Keratinocyte (primary cell): Measurements from ENCODE around the gene LUZP1. TPM values are rescaled to one million over a fixed set of nuclear protein-coding genes. Genes with fewer than 3 reads are reported as not detected.

ENCODE experiments used
- DNase-seq: peaks from one replicate; pipeline ENCODE4 v3.0.0-alpha.2; 2011; ENCODE audit warnings: low read depth, missing footprints, low spot score
- FAIRE-seq: peaks from 2 replicates; lab custom pipeline; 2011; peaks lifted over from hg19 to GRCh38; lab: Jason Lieb, UNC
- H2AFZ ChIP-seq: 2 replicates; pipeline ENCODE4 v1.6.0; 2012; ENCODE audit warnings: low read length, control low read depth, inconsistent platforms; ENCODE audit not compliant: control insufficient read depth
- H3K27ac ChIP-seq: 2 replicates; pipeline ENCODE4 v1.5.1; 2011; ENCODE audit warnings: low read length; ENCODE audit not compliant: control insufficient read depth, insufficient read depth
- H3K27me3 ChIP-seq: 3 replicates; pipeline ENCODE4 v1.6.0; 2011; ENCODE audit warnings: low read length; ENCODE audit not compliant: control insufficient read depth, insufficient read depth; ENCODE audit errors: extremely low read depth
- H3K36me3 ChIP-seq, 2 experiments: 2 replicates in 1 of 2; 3 replicates in 1 of 2; pipeline ENCODE4 v1.5.1; 2011; ENCODE audit warnings: low read length in 2 of 2, mild to moderate bottlenecking in 1 of 2; ENCODE audit not compliant: control insufficient read depth in 2 of 2, insufficient read depth in 2 of 2; ENCODE audit errors: extremely low read depth in 1 of 2
- H3K4me1 ChIP-seq: 3 replicates; pipeline ENCODE4 v1.5.1; 2011; ENCODE audit warnings: low read length; ENCODE audit not compliant: control insufficient read depth, insufficient read depth; ENCODE audit errors: extremely low read depth
- H3K4me2 ChIP-seq: 3 replicates; pipeline ENCODE4 v1.6.0; 2011; ENCODE audit warnings: low read depth, low read length; ENCODE audit not compliant: control insufficient read depth, insufficient read depth; ENCODE audit errors: extremely low read depth
- H3K4me3 ChIP-seq, 3 experiments: fragments of 200-600 bp in 1 of 3; sonication (generic) in 1 of 3; 2 replicates in 2 of 3; 3 replicates in 1 of 3; pipeline ENCODE4 v1.5.1; 2011 to 2016; ENCODE audit warnings: low read length in 3 of 3, mild to moderate bottlenecking in 3 of 3, control low read depth in 2 of 3, inconsistent platforms in 1 of 3, low read depth in 1 of 3, mixed read lengths in 1 of 3, mixed run types in 1 of 3, moderate library complexity in 1 of 3; ENCODE audit not compliant: control insufficient read depth in 2 of 3, insufficient read depth in 2 of 3; ENCODE audit errors: extremely low read depth in 1 of 3
- H3K79me2 ChIP-seq: 2 replicates; pipeline ENCODE4 v1.6.0; 2012; ENCODE audit warnings: low read length; ENCODE audit not compliant: control insufficient read depth, insufficient read depth
- H3K9ac ChIP-seq: 3 replicates; pipeline ENCODE4 v1.6.0; 2011; ENCODE audit warnings: low read length; ENCODE audit not compliant: control insufficient read depth, insufficient read depth; ENCODE audit errors: extremely low read depth
- H3K9me1 ChIP-seq: 3 replicates; pipeline ENCODE4 v1.6.0; 2011; ENCODE audit warnings: low read length; ENCODE audit not compliant: control insufficient read depth, insufficient read depth; ENCODE audit errors: extremely low read depth
- H3K9me3 ChIP-seq: 2 replicates; pipeline ENCODE4 v1.5.1; 2012; ENCODE audit warnings: low read depth, low read length; ENCODE audit not compliant: control insufficient read depth
- H4K20me1 ChIP-seq: 3 replicates; pipeline ENCODE4 v1.6.0; 2011; ENCODE audit warnings: low read length; ENCODE audit not compliant: control insufficient read depth, insufficient read depth; ENCODE audit errors: extremely low read depth
- CTCF ChIP-seq, 3 experiments: IDR thresholded peaks in 1 of 3; conservative IDR thresholded peaks in 1 of 3; optimal IDR thresholded peaks in 1 of 3; 2 replicates in 2 of 3; 3 replicates in 1 of 3; pipeline versions ENCODE3 to v1.5.1; 2011; ENCODE audit warnings: low read length in 3 of 3, mild to moderate bottlenecking in 3 of 3, moderate library complexity in 2 of 3, control low read depth in 1 of 3, inconsistent platforms in 1 of 3; ENCODE audit not compliant: insufficient read depth in 2 of 3; ENCODE audit errors: extremely low read depth in 1 of 3
- EZH2 ChIP-seq: IDR thresholded peaks from one replicate; pipeline ENCODE4 v1.6.1; 2012; ENCODE audit warnings: inconsistent platforms, mild to moderate bottlenecking, low read length, moderate library complexity
- dilution Hi-C: fragments of 300-500 bp; cut with MboI; formaldehyde crosslinking; loops from one replicate; pipeline ENCODE4 v1.7.0; 2020; ENCODE audit warnings: low sequenced_read_pairs; ENCODE audit not compliant: extremely low pct_ligation_motif_present
- polyA plus RNA-seq, 5 experiments: library from polyadenylated mRNA; depleted of rRNA in 3 of 5; stranded (reverse) in 3 of 5; stranded (forward) in 1 of 5; unstranded in 1 of 5; fragments of >200 nt; gene quantifications; 1 replicate in 1 of 5; 2 replicates in 3 of 5; 3 replicates in 1 of 5; pipeline versions ENCODE4 v1.2.1 to v1.2.3, GENCODE V29; 2011 to 2012; ENCODE audit warnings: missing spikeins in 2 of 5, low read depth in 1 of 5, low replicate concordance in 1 of 5

LUZP1 gene
- polyA plus RNA-seq, 1 donor (not counting 4 experiments of a cell fraction or from before 2014, with no cell fraction given), result 52.5 TPM

GRCh38 chr1:23085696-23086095, 83.0 kb downstream of the LUZP1 start:
- FAIRE-seq (no peak), DNase-seq (no peak)
- Histone ChIP-seq H3K27ac (no peak overlapping the region), H2AFZ (no peak overlapping the region), H3K27me3 (no peaks in the 10 kb centered on the region), H4K20me1 (peaks cover 3% of the 10 kb centered on the region), H3K4me3 (no peak overlapping the region), H3K4me1 (no peaks in the 10 kb centered on the region), H3K9me1 (no peaks in the 10 kb centered on the region), H3K4me2 (no peak overlapping the region), H3K36me3 (peaks cover 46 to 65% of the 10 kb centered on the region in 2 experiments), H3K79me2 (peaks cover 6% of the 10 kb centered on the region), H3K9me3 (no peaks in the 10 kb centered on the region), H3K9ac (no peak overlapping the region)
- dilution Hi-C loops, result no loop called here
- TF ChIP-seq EZH2 (no peak), CTCF (optimal IDR thresholded peaks at IDR 0.05 in 1 of 3, IDR thresholded peaks at IDR 0.05 in 1 of 3, conservative IDR thresholded peaks at IDR 0.05 in 1 of 3; ENCODE audit: extremely low read depth in 1 of 3, insufficient read depth in 2 of 3, low read length in 3 of 3) (no peak)

- TF ChIP-seq EZH2 (no peak), CTCF (optimal IDR thresholded peaks at IDR 0.05 in 1 of 3, IDR thresholded peaks at IDR 0.05 in 1 of 3, conservative IDR thresholded peaks at IDR 0.05 in 1 of 3; ENCODE audit: extremely low read depth in 1 of 3, insufficient read depth in 2 of 3, low read length in 3 of 3) (no peak)
- H3K9ac ChIP-seq, result no peak overlapping the region
- peaks cover 4% of the 10 kb centered on the region for H3K79me2 ChIP-seq
- no peak overlapping the region for H3K4me2 ChIP-seq
- dilution Hi-C loops, result no loop called here
- no peaks in the 10 kb centered on the region for H3K9me1 ChIP-seq
- no peak for FAIRE-seq
- no peak overlapping the region for H2AFZ ChIP-seq
- no peaks in the 10 kb centered on the region for H3K27me3 ChIP-seq
- no peak overlapping the region for H3K4me3 ChIP-seq
- H3K27ac ChIP-seq, result no peak overlapping the region
- H3K4me1 ChIP-seq, result no peaks in the 10 kb centered on the region
- H4K20me1 ChIP-seq, result peaks cover 3% of the 10 kb centered on the region
- no peak for DNase-seq
- peaks cover 46 to 65% of the 10 kb centered on the region in 2 experiments for H3K36me3 ChIP-seq
- H3K9me3 ChIP-seq, result no peaks in the 10 kb centered on the region
Observed at GRCh38 chr1:23084880-23085279, 83.8 kb downstream of the LUZP1 start.
